Activated effector memory CD4-positive, alpha-beta T cell treated with Interleukin-2 at 50 U/mL for 16 hours (primary cell): ENCODE results near the gene IL1RAPL2.
"Not testable (repeated sequence)": the region's sequence is repeated elsewhere in the genome, so short reads cannot be mapped to it uniquely, and the experiment has no call there.

Experiments used
- DNase-seq: peaks from one replicate; pipeline ENCODE4 v3.0.0-alpha.2; 2020

IL1RAPL2 gene

DNA sequence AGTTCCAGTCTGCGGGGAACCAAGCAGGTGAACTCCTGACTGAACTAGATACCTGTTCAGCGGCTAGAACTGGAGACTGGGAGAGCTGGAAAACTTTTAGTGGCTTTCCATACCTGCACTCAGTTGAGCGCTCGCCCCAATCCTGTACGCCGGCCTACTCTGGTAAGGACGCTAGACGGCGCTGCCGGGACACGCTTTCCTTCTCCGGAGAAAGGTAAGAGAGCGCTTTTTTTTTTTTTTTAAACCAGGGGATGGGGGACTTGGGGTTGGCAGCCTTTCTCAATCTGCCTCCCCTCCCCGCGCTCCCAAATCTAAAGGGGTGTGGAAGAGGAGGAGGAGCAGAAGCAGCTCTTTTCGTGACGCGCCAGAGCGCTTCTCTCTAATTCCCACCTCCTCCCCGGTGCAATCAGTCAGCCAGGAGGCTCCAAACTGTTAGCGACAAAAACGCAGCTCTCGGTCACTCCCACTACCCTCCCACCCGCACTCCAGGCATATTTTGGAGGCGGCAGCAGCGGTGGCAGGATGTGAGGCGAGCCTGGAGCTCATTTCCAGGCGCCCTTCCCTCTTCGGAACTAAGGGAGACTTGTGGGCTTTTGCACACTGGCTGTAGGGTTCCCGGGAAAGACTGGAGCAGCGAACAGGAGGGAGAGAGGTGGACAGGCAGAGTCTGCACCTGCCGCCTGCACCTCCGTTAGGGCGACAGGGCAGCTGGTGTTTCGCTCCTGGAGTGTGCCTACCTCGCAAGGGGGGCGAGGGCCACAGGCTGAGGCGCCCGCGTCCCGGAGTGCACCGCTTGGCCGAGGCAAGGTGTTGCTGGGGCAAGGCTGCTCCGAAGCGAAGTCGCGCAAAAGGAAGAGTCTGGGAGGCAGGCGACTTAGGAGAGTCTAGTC, at the start of gene IL1RAPL2:
Gene IL1RAPL2 (plus strand): TSS at position 409 of the 890 bp plus-strand sequence.
- no peak for DNase-seq

DNA sequence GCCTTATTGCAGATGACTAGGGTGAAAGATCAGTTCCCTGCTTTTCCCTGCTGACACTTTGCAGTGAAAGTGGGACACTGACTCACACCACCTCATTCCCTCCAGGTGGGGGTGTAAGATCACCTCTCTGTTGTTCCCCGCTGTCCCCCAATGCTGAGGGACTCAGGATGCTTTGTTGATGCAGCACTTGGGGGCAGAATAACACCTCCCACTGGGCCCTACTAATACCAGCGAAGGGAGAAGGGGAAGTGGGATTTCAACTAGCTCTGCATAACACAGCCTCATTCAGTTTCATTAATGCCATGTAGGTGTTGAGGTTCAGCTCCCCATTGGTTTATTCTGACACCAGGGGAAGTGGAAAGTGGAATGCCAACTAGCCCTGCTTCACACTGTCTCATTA, 43.6 kb upstream of the IL1RAPL2 start:
- DNase-seq = no peak

DNA sequence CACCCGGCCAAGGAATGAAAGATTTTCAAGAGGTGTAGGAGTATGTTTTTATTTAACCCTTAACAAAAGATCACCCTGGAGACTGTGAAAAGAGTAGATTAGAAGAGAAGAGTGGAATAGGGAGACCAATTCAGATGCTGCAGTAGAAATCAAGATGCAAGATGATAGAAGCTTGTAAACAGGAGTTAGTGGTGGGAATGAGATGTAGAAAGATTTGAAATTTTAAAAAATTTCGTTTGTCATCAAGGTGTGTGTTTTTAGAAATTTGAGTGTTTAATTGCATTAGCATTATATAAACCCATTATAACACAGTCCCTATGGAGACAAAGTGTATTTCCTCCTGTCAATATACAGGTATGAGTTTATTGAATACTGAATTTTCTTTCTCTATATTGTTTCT, 42.1 kb upstream of the IL1RAPL2 start:
- DNase-seq = no peak

DNA sequence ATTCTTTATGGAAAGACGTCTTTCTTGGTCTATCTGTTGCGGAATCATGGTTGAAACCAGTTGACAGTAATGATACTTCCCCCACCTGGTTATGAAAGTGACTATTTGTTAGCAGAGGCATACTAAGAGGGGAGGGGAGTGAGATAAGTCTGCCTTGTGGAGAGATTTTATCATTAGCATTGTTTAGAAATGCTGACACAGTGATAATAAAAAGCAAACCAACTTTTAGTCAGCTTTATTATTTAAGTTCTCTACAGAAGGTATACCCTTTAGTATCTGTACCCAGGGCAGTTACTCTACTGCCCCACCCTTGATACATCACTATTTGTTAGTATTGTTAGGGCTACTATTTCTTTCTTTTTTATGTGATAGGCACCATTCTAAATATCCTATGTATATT, 26.9 kb upstream of the IL1RAPL2 start:
- DNase-seq = no peak

DNA sequence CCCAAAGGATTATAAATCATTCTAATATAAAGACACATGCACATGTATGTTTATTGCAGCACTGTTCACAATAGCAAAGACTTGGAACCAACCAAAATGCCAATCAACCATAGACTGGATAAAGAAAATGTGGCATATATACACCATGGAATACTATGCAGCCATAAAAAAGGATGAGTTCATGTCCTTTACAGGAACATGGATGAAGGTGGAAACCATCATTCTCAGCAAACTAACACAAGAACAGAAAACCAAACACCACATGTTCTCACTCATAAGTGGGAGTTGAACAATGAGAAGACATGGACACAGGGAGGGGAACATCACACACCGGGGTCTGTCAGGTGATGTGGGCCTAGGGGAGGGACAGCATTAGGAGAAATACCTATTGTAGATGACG, 23.6 kb upstream of the IL1RAPL2 start:
- DNase-seq = not testable (repeated sequence)

DNA sequence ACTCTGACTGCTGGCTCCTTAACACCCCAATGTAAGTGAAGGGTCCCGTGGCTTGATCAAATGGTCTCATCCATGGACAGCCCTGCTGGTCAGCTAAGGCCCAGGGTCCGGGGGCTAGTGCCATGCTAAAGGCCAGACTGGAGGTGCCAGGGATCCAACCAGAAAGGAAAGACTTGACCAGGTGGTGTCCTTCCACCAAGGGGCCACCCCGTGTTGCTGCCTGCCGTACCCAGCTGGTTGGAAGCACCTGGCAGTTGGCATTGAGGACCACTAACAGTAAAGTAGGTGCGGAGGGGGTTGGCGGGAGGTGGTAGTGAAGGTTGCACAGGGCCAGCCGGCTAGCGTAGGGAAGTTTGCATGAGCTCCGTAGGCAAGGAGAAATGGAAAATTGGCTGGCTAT, 1.7 kb upstream of the IL1RAPL2 start:
- no peak for DNase-seq

DNA sequence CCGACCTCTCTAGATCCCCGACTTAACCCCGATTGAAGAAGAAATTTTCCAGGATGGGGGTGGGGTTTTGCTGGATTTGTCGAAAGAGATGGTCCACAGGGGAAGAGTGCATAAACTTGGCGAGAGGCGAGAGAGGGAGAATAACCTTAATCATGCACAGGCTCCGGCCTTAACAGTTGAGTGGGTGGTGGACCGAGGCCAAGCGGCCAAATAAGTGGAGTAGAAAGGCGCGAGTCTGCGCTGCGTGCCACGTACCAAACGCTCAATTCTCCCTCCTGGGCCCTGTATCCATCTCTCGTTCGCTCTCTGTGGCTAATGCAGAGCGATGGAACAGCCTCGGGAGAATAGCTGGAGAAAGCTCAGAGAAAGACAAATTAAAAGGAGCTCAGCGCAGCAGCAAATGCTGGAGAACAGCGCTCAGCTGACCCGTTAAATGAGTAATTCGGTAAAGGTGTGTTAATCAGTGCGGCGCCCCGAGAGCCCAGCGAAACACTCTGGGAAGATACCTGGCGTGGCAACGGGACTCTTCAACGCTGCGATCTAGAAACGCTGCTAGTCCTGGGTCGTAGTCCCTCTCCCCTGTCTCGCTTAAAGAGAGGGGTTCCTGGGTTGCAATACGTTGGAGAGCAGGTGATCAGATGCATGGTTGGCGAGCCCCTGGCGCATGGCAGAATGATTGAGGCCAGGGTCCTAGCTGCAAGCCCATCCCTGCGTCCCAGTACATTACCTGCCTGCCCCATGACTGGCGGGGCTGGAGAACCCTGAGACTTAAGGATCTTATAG, 887 bp upstream of the IL1RAPL2 start:
- DNase-seq = no peak

DNA sequence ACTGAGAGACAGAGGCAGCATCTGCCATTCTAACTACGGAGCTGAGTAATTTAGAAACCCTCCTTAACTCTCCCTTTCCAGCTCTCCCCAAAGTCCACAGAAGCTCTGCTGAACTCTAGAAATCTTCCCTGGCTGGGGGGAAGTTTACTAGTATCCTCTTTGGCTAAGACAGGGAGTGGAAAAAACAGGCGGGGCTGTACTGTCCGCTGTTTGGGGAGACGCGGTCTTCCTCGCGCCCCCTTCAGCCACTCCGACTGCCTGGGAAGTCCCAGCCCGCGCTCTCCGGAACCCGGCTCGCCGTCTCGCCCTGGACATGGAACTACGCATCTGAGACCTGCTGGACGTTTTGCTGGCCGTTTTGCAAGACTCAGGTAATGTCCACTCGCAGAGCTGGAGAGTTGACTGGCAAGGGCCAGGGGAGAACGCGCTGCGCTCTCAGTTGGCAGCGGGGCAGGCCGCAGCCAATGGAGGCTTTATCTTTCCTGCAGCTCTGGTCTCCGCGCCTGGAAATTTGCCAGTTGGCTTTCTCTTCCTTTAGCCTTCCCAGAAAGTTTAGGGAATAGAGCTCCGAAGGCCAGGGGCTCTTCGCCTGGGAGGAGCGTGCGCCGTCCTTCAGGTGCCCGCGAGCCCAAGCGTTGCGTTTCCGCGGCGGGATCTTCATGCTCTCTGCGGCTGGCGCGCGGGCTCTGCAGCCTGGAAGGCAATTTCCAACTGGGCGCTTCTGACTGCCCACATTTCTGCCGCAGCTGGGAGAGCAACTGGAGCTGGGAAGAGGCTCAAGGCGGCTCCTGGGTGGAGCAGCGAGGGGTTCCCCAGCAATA, 892 bp downstream of the IL1RAPL2 start:
- no peak for DNase-seq

DNA sequence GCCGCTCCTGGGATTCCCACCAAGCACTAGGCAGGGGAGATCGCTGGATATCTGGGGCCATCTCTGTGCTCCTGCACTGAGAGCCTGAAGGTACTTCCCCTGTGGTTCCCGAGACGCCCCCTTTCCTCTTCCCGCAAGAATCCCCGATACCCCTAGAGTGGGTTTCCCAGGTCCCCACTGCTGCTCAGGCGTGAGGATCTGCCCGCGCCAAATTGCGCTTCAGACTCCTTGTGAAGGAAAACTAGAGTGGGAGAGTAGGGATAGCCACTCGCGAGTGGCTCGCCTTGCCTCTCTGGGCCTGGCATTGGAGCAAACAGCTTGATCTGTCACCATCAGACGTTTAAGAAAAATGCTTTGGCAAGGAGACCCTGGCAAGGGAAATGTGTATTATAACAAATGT, 1.5 kb downstream of the IL1RAPL2 start:
- no peak for DNase-seq

DNA sequence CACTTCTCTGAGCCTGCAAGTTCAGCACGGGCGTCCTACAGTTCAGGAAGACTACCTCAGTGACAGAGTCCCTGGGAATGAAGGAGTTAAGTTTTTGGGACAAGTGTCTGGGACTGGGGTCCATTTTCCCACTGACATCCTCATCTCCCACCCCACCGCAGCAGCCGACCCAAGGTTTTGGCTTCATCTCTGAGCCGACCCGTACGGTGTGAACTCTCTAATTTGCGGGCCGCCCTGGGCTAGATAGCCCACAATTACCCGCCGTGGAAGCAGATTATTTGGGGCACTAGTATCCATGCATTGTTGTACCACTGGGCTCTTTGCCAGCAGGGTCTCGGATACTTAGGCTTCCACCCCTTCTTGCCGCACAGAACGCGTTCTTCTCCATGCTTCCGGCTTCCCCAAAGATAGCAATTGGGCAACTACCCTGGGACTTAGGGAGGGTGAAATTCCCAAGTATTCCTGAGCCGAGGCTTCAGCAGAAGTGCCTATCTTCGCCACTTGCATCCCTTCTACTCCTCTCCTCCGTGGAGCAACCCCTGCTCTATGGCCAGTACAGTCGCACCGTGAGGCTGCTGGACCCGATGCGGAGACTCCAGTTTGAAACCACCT, 2.4 kb downstream of the IL1RAPL2 start:
- no peak for DNase-seq

DNA sequence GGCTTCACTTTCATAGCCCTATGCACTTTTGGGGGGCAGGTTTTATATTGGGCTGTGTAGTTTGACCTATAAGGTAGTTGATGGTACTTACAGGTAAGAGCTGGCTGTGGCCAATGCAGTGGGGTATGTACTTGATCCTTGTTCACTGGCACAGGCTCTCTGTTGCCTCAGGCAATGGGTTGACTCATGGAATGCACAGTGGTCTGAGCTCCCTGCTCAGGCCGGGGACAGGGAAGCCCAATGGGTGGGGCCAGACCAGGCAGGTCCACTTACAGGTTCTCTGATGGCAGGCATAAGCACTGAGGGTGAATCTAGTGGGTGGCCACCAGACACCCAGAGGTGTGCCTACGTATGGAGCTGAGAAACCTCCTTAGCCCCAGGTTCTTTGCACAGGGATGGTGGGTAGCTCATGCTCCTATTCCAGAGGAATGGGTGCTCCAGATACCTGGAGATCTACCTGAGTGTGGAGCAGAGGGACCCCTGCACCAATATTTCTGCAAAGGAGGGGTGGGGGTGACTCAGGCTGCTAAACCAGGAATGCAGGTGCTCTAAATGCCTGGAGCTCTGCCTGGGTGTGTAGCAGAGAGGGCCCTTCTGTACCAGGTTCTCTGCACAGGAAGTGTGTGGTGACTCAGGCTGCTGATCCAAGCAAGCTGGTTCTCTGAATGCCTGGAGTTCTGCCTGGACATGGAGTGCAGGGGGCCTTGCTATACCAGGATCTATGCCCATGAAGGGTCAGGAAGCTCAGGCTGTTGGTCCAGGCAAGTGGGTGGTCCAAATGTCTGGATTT, 52.3 kb downstream of the IL1RAPL2 start:
- DNase-seq = no peak

DNA sequence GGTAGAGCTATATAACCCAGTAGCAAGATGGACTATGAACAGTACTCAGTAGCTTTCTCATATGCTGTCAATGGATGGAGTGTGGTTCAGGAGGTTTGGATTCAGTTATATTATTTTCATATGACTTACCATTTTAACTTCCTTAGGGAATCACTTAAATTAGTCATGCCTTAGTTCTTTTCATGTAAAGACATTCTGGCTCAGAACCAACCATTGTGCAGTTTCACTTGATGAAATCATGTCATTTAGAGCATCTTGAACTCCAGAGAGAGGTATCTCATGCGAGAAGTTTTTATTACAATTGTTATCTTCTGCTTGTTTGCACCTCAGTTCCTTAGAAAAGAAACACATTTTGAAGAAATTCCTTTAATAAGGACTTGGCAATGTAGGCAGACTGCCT, 55.8 kb downstream of the IL1RAPL2 start:
- DNase-seq = no peak

DNA sequence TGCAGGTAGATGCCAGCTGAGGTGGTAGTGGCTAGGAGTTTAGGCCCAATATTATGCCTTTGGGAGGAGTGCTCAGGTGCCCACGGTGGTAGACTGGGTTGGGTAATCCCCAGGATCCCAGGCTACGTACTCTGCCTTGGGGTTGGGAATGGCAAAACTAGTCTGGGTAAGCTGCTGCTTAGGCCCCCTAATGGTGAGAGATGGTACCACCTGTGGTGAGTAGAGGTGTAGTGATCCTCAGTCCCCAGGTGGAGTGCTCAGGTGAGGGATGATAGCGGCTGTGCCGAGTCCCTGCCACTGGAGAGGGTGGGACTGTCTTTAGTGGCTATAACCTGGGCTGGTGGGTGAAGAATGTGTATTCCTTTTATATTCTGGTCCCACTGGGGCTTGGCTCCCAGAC, 75.2 kb downstream of the IL1RAPL2 start:
- no peak for DNase-seq

DNA sequence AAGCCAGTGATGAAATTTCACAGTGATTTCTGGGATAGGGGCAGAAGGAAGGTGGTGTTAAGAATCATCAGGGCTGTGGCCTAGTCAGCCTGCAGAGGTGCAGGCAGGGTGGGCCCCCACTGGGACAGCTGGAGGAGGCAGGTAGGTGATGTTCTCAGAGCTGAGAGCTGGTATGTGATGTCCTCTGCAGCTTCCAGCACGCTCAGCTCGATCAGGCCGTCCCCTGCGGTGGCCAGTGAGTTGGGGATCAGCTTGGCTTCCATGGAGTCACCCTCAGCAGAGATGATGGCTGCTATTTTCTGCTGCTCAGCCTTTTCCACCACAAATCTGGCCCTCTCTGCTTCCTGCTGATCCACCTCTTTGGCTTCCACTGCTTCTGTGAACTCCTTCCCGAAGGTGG, 81.1 kb downstream of the IL1RAPL2 start:
- DNase-seq = no peak

DNA sequence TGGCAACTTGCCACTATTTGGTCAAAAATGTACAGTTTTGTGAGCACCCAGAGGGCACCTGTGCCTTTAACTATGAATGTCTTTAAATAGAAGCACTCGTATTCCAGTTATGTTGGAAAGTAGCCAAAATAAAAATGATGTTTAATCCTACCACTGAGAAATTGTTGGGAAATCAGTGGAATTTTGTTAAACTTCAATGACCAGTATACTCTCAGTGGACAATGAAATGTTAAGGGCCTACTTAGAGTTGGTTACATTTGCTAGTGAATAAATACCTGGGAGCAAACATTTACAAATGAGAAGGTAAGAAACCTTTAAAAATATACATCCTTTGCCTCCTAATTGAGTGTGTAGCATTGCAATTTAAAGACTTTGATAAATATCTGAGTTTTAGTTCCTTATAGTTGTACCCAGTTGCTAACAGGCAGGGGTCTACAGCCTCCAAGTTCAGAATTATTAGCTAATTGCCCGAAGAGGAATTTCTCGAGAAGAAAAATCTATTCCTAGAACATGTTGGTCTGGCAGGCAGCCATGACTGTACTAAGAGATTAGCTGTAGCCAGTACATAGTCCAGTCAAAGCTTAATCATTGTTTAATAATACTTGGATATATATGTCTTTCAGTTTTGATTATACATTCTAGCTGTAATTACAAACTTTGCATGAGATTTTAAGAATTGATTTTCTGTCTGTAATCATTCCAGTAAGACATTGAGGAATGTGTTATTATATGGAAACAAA, 93.2 kb downstream of the IL1RAPL2 start:
- no peak for DNase-seq

DNA sequence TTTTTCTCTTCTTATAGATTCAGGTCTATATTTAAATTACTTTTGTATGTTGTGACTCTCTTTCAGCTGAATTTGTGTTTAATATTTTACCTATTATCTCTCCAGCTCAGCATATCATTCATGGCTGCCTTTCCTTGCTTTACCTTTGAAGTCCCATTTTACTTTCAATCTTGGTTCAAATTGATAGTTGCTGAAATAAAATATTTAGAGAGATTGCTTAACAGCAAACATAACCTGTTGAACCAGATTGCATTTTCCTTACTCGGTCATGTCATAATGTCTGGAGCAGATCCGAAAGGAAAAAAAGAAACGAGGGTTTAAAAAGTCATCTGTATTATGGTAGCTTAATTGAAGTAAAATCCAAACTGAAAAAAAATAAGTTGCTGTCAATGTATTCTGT, 94.1 kb downstream of the IL1RAPL2 start:
- DNase-seq = no peak

DNA sequence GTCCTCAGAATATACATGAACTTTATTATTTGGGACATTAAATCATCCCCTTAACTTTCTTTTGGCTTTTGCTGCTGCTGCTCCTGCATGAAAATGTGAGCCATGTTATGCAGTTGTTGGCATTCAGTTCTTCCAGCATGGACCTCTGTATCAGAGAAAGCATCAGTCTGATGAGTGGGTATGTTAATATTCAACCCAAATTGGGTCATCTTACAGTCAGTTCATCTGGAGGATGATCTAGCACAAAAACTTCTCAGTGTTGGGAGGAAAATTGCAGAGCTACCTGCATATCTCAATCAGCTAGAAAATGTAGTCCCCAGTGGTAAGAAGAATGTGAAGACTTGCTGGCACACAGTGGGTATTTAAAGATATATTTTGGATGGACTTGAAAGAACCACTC, 96.7 kb downstream of the IL1RAPL2 start:
- DNase-seq = no peak

DNA sequence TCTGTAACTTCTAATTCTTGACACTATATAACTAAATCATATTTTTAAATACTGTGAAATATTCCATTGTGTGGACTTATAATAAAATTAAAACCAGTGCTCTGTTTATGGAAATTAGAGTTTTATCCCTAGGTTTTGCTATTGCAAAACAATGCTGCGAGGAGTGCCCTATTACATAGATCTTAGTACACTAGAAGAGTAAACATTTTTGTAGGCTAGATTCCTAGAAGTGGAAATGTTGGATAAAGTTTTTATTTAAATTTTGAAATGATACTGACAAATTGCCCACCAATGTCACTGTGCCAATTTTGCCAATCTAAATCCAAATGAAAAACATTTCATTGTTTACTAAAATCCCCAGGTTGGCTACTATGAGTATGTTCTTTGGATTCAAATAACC, 99.7 kb downstream of the IL1RAPL2 start:
- no peak for DNase-seq

DNA sequence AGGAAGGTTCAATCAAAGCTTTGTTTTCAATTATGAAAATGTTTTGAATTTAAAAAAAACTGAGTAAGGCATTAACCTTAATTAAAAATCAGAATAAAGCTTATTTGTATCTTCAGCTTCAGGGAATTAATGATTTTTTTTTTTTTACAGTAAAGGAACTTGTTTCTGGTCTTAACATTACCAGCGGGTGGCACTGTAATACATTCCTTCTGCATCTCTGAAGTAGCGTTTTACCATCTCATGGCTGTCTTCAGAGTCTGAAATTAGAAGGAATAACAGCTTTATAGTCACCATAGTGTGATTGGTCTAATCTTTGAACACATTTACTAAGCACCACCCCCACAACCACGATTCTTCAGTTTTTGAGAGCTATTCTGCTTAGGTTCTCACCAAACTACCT, 102.6 kb downstream of the IL1RAPL2 start:
- DNase-seq = no peak

DNA sequence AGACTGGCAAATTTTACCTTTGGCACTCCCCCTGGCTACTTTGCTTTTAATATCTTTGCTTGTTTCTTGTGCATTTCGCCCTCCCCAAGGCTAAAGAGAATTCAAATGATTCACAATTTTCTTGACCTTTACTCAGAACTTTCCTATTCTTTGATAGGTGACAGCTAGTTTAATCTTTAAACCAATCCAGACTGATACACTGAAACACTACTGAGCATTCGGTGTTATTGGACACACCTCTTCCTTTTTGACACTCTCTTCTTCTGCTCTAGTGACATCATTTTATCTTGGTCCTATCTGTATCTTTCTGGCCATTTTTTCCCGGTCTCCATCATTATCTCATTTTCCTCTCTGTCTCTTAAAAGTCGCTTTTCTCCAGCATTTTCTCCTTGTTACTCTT, 103.1 kb downstream of the IL1RAPL2 start:
- DNase-seq = no peak

DNA sequence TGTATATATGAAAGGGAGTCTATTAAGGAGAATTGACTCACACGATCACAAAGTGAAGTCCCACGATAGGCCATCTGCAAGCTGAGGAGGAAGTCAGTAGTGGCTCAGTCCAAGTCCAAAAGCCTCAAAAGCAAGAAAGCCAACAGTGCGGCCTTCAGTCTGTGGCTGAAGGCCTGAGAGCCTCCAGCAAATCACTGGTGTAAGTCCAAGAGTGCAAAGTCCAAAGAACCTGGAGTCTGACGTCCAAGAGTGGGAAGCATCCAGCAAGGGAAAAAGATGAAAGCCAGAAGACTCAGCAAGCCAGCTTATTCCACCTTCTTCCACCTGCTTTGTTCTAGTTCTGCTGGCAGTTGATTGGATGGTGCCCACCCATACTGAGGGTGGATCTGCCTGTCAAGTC, 104.1 kb downstream of the IL1RAPL2 start:
- no peak for DNase-seq
